ENCODE results near the gene C2orf69. TPM values are rescaled to one million over a fixed set of nuclear protein-coding genes. Genes with fewer than 3 reads are reported as not detected.
A peak's percentile ranks its signal among the peaks of the same experiment; 100 is the strongest.

Gene C2orf69
- total RNA-seq, 1 experiment from 2014 or later = 15.2 TPM

DNA sequence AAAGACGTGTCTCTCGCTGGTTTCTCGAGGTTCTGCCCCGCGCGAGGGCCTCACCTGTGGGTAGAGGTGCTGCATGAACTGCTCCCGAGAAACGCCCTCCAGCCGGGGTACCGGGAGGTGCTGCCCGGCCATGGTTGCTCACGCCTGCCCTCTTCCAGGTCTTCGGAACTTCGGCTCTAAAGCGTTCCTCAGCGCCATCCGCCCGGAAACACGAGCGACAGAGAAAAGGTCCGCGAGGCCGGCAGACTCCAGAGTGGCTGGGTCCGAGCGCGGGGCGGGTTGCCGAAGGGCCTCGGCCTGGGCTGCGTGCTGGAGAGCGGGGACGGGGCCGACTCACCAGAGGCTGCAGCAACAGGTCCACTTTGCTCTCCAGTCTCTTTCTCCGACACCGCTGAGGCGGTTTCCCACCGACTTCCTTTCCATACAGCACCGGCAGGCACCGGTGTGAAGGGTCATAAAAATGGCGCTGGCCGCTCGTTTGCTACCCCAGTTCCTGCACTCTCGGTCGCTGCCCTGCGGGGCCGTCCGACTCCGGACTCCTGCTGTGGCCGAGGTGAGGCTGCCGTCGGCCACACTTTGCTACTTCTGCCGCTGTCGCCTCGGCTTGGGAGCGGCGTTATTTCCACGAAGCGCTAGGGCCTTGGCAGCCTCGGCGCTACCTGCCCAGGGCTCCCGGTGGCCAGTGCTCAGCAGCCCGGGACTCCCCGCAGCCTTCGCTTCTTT is 44.4 kb downstream of the C2orf69 start, which contains the start of the genes MAIP1 and TYW5:
Gene MAIP1, plus strand, starts transcription at position 244 of the 723 bp plus-strand sequence. Its CDS starts 217 bp downstream, at position 461.
Gene TYW5, minus strand, starts transcription at position 153 of the 723 bp plus-strand sequence. Its CDS starts 21 bp downstream, at position 132.
- BruUV-seq (replicated peaks) = no TSS peak
- peak; percentile 86 for DNase-seq
- H3K27me3 Mint-ChIP-seq (ENCODE audit: unreplicated experiment) = no peaks in the 10 kb centered on the region
- TF ChIP-seq, protein P1, sequence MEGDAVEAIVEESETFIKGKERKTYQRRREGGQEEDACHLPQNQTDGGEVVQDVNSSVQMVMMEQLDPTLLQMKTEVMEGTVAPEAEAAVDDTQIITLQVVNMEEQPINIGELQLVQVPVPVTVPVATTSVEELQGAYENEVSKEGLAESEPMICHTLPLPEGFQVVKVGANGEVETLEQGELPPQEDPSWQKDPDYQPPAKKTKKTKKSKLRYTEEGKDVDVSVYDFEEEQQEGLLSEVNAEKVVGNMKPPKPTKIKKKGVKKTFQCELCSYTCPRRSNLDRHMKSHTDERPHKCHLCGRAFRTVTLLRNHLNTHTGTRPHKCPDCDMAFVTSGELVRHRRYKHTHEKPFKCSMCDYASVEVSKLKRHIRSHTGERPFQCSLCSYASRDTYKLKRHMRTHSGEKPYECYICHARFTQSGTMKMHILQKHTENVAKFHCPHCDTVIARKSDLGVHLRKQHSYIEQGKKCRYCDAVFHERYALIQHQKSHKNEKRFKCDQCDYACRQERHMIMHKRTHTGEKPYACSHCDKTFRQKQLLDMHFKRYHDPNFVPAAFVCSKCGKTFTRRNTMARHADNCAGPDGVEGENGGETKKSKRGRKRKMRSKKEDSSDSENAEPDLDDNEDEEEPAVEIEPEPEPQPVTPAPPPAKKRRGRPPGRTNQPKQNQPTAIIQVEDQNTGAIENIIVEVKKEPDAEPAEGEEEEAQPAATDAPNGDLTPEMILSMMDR (IDR thresholded peaks at IDR 0.05; ENCODE audit: unreplicated experiment) = no peak
- H3K27ac Mint-ChIP-seq (ENCODE audit: unreplicated experiment) = peak within 1 kb of the TSS; percentile 90
- CTCF ChIA-PET = no interaction called here
- intact Hi-C loops (cut with micrococcal nuclease; ENCODE audit: unreplicated experiment) = no loop called here
- H3K4me3 Mint-ChIP-seq (ENCODE audit: low read depth, unreplicated experiment) = peak within 1 kb of the TSS; percentile 92
- peaks cover 53% of the 10 kb centered on the region for H3K36me3 Mint-ChIP-seq (ENCODE audit: insufficient read depth, unreplicated experiment)
- peaks cover 34% of the 10 kb centered on the region for H3K4me1 Mint-ChIP-seq (ENCODE audit: low read depth, unreplicated experiment)
- H3K9me3 Mint-ChIP-seq (ENCODE audit: low read depth, unreplicated experiment) = no peaks in the 10 kb centered on the region

- BruUV-seq (replicated peaks) = no TSS peak
- CTCF ChIA-PET = no interaction called here
- no peaks in the 10 kb centered on the region for H3K9me3 Mint-ChIP-seq (ENCODE audit: low read depth, unreplicated experiment)
- no peak for DNase-seq
- peaks cover 54% of the 10 kb centered on the region for H3K36me3 Mint-ChIP-seq (ENCODE audit: insufficient read depth, unreplicated experiment)
- no peaks in the 10 kb centered on the region for H3K27me3 Mint-ChIP-seq (ENCODE audit: unreplicated experiment)
- intact Hi-C loops (cut with micrococcal nuclease; ENCODE audit: unreplicated experiment) = no loop called here
- H3K4me3 Mint-ChIP-seq (ENCODE audit: low read depth, unreplicated experiment) = peak overlapping the region; percentile 92
- TF ChIP-seq, protein P1 (IDR thresholded peaks at IDR 0.05; ENCODE audit: unreplicated experiment) = no peak
- H3K27ac Mint-ChIP-seq (ENCODE audit: unreplicated experiment) = peak overlapping the region; percentile 90
- H3K4me1 Mint-ChIP-seq (ENCODE audit: low read depth, unreplicated experiment) = peaks cover 30% of the 10 kb centered on the region
These were observed 44.9 kb downstream of the C2orf69 start for GRCh38 chr2:199956062-199956380.

GRCh38 chr2:199958014-199958413 is 46.9 kb downstream of the C2orf69 start:
- no peaks in the 10 kb centered on the region for H3K9me3 Mint-ChIP-seq (ENCODE audit: low read depth, unreplicated experiment)
- no peaks in the 10 kb centered on the region for H3K27me3 Mint-ChIP-seq (ENCODE audit: unreplicated experiment)
- CTCF ChIA-PET = no interaction called here
- no TSS peak for BruUV-seq (replicated peaks)
- TF ChIP-seq, protein P1 (IDR thresholded peaks at IDR 0.05; ENCODE audit: unreplicated experiment) = no peak
- H3K36me3 Mint-ChIP-seq (ENCODE audit: insufficient read depth, unreplicated experiment) = peaks cover 55% of the 10 kb centered on the region
- no peak overlapping the region for H3K27ac Mint-ChIP-seq (ENCODE audit: unreplicated experiment)
- H3K4me3 Mint-ChIP-seq (ENCODE audit: low read depth, unreplicated experiment) = no peak overlapping the region
- intact Hi-C loops (cut with micrococcal nuclease; ENCODE audit: unreplicated experiment) = no loop called here
- no peak for DNase-seq
- H3K4me1 Mint-ChIP-seq (ENCODE audit: low read depth, unreplicated experiment) = peaks cover 22% of the 10 kb centered on the region

- Mint-ChIP-seq H3K9me3 (ENCODE audit: low read depth, unreplicated experiment) (no peaks in the 10 kb centered on the region), H3K36me3 (ENCODE audit: insufficient read depth, unreplicated experiment) (peaks cover 45% of the 10 kb centered on the region), H3K27me3 (ENCODE audit: unreplicated experiment) (no peaks in the 10 kb centered on the region), H3K4me3 (ENCODE audit: low read depth, unreplicated experiment) (no peak overlapping the region), H3K27ac (ENCODE audit: unreplicated experiment) (no peak overlapping the region), H3K4me1 (ENCODE audit: low read depth, unreplicated experiment) (peaks cover 14% of the 10 kb centered on the region)
- CTCF ChIA-PET = no interaction called here
- intact Hi-C loops (cut with micrococcal nuclease; ENCODE audit: unreplicated experiment) = no loop called here
- TF ChIP-seq, protein P1 (IDR thresholded peaks at IDR 0.05; ENCODE audit: unreplicated experiment) = no peak
- DNase-seq = no peak
- no TSS peak for BruUV-seq (replicated peaks)
These were observed 51.1 kb downstream of the C2orf69 start for GRCh38 chr2:199962203-199962602.
